ENCODE results near the gene LSM10.

The LSM10 gene

GRCh38 chr1:36349241-36349671 lies 48.5 kb downstream of the LSM10 start:
- Histone ChIP-seq H3K4me2 (ENCODE audit: low read depth, low read length, poor library complexity, severe bottlenecking) (no peak overlapping the region), H3K4me1 (ENCODE audit: insufficient read depth, low read length, poor library complexity, severe bottlenecking) (peaks cover 9% of the 10 kb centered on the region), H3K9ac (ENCODE audit: low read depth, low read length, poor library complexity, severe bottlenecking) (no peak overlapping the region), H3K79me2 (ENCODE audit: insufficient read depth, low read length) (no peaks in the 10 kb centered on the region), H3F3A (ENCODE audit: low read depth) (no peaks in the 10 kb centered on the region), H4K20me1 (ENCODE audit: insufficient read depth, low read length, poor library complexity, severe bottlenecking) (no peaks in the 10 kb centered on the region), H3K4me3 (ENCODE audit: low read length, poor library complexity, severe bottlenecking) (no peak overlapping the region), H3K9me3 (ENCODE audit: insufficient read depth, low read depth, low read length) (no peaks in the 10 kb centered on the region), H3K27me3 (ENCODE audit: insufficient read depth, low read length, poor library complexity, severe bottlenecking) (no peaks in the 10 kb centered on the region), H3K36me3 (ENCODE audit: insufficient read depth, low read length) (peaks cover 46% of the 10 kb centered on the region; the same call in 1 of the 2 replicates), H3K9me2 (replicated peaks; ENCODE audit: low read depth, low read length) (no peaks in the 10 kb centered on the region), H2AFZ (ENCODE audit: low read length) (no peak overlapping the region)
- TF ChIP-seq CTCF (conservative IDR thresholded peaks at IDR 0.05; ENCODE audit: low read length) = no peak
- TF ChIP-seq EZH2phosphoT487 (IDR thresholded peaks at IDR 0.05; ENCODE audit: borderline replicate concordance) = no peak

- no peaks in the 10 kb centered on the region for H4K20me1 ChIP-seq (ENCODE audit: insufficient read depth, low read length, poor library complexity, severe bottlenecking)
- H3K9me3 ChIP-seq (ENCODE audit: insufficient read depth, low read depth, low read length) = no peaks in the 10 kb centered on the region
- peaks cover 41% of the 10 kb centered on the region; the same call in 1 of the 2 replicates for H3K36me3 ChIP-seq (ENCODE audit: insufficient read depth, low read length)
- H3F3A ChIP-seq (ENCODE audit: low read depth) = no peaks in the 10 kb centered on the region
- TF ChIP-seq EZH2phosphoT487 (IDR thresholded peaks at IDR 0.05; ENCODE audit: borderline replicate concordance) (no peak), CTCF (conservative IDR thresholded peaks at IDR 0.05; ENCODE audit: low read length) (no peak)
- H3K4me2 ChIP-seq (ENCODE audit: low read depth, low read length, poor library complexity, severe bottlenecking) = no peak overlapping the region
- no peaks in the 10 kb centered on the region for H3K9me2 ChIP-seq (replicated peaks; ENCODE audit: low read depth, low read length)
- H3K4me1 ChIP-seq (ENCODE audit: insufficient read depth, low read length, poor library complexity, severe bottlenecking) = no peaks in the 10 kb centered on the region
- H3K4me3 ChIP-seq (ENCODE audit: low read length, poor library complexity, severe bottlenecking) = no peak overlapping the region
- H3K27me3 ChIP-seq (ENCODE audit: insufficient read depth, low read length, poor library complexity, severe bottlenecking) = no peaks in the 10 kb centered on the region
- no peak overlapping the region for H2AFZ ChIP-seq (ENCODE audit: low read length)
- no peak overlapping the region for H3K9ac ChIP-seq (ENCODE audit: low read depth, low read length, poor library complexity, severe bottlenecking)
- no peaks in the 10 kb centered on the region for H3K79me2 ChIP-seq (ENCODE audit: insufficient read depth, low read length)
Observed at GRCh38 chr1:36346741-36347370, 50.9 kb downstream of the LSM10 start.

- Histone ChIP-seq H3K36me3 (ENCODE audit: insufficient read depth, low read length) (peaks cover 41% of the 10 kb centered on the region; the same call in 1 of the 2 replicates), H3K9ac (ENCODE audit: low read depth, low read length, poor library complexity, severe bottlenecking) (no peak overlapping the region), H4K20me1 (ENCODE audit: insufficient read depth, low read length, poor library complexity, severe bottlenecking) (no peaks in the 10 kb centered on the region), H3K4me1 (ENCODE audit: insufficient read depth, low read length, poor library complexity, severe bottlenecking) (no peaks in the 10 kb centered on the region), H2AFZ (ENCODE audit: low read length) (no peak overlapping the region), H3K27me3 (ENCODE audit: insufficient read depth, low read length, poor library complexity, severe bottlenecking) (no peaks in the 10 kb centered on the region), H3K9me3 (ENCODE audit: insufficient read depth, low read depth, low read length) (no peaks in the 10 kb centered on the region), H3F3A (ENCODE audit: low read depth) (no peaks in the 10 kb centered on the region), H3K4me2 (ENCODE audit: low read depth, low read length, poor library complexity, severe bottlenecking) (no peak overlapping the region), H3K79me2 (ENCODE audit: insufficient read depth, low read length) (no peaks in the 10 kb centered on the region), H3K4me3 (ENCODE audit: low read length, poor library complexity, severe bottlenecking) (no peak overlapping the region), H3K9me2 (replicated peaks; ENCODE audit: low read depth, low read length) (no peaks in the 10 kb centered on the region)
- no peak for TF ChIP-seq CTCF (conservative IDR thresholded peaks at IDR 0.05; ENCODE audit: low read length)
- no peak for TF ChIP-seq EZH2phosphoT487 (IDR thresholded peaks at IDR 0.05; ENCODE audit: borderline replicate concordance)
Observed at GRCh38 chr1:36345353-36345752, 52.4 kb downstream of the LSM10 start.

Data from Loucy (cell line).